ENCODE data around the gene EXOSC2.
"Not testable (repeated sequence)": the region's sequence is repeated elsewhere in the genome, so short reads cannot be mapped to it uniquely, and the experiment has no call there.

The EXOSC2 gene

GRCh38 chr9:130668196-130668595 is 25.4 kb upstream of the EXOSC2 start:
- DNase-seq (ENCODE audit: low spot score) = no peak

- DNase-seq (ENCODE audit: low spot score) = no peak
These were observed 24.9 kb upstream of the EXOSC2 start for GRCh38 chr9:130668659-130669058.

- DNase-seq (ENCODE audit: low spot score) = no peak
These were observed 23.6 kb upstream of the EXOSC2 start for GRCh38 chr9:130669965-130670364.

- no peak for DNase-seq (ENCODE audit: low spot score)
These were observed 22.9 kb upstream of the EXOSC2 start for GRCh38 chr9:130670644-130671043.

GRCh38 chr9:130672466-130672865 is 21.1 kb upstream of the EXOSC2 start:
- no peak for DNase-seq (ENCODE audit: low spot score)

GRCh38 chr9:130672933-130673615 is 20.5 kb upstream of the EXOSC2 start:
- no peak for DNase-seq (ENCODE audit: low spot score)

- DNase-seq (ENCODE audit: low spot score) = no peak
These were observed 18.2 kb upstream of the EXOSC2 start for GRCh38 chr9:130675396-130675795.

- no peak for DNase-seq (ENCODE audit: low spot score)
These were observed 16.3 kb upstream of the EXOSC2 start for GRCh38 chr9:130677252-130677651.

GRCh38 chr9:130680836-130681768 is 12.5 kb upstream of the EXOSC2 start:
- no peak for DNase-seq (ENCODE audit: low spot score)

- DNase-seq (ENCODE audit: low spot score) = no peak
These were observed 11.7 kb upstream of the EXOSC2 start for GRCh38 chr9:130681769-130682420.

- peak; percentile 82 for DNase-seq (ENCODE audit: low spot score)
These were observed 11.0 kb upstream of the EXOSC2 start for GRCh38 chr9:130682421-130683121.

- DNase-seq (ENCODE audit: low spot score) = no peak
These were observed 8.5 kb upstream of the EXOSC2 start for GRCh38 chr9:130685104-130685503.

- not testable (repeated sequence) for DNase-seq (ENCODE audit: low spot score)
These were observed 7.6 kb upstream of the EXOSC2 start for GRCh38 chr9:130685945-130686344.

GRCh38 chr9:130687615-130688014 is 6.0 kb upstream of the EXOSC2 start:
- no peak for DNase-seq (ENCODE audit: low spot score)

GRCh38 chr9:130688072-130688471 is 5.5 kb upstream of the EXOSC2 start:
- no peak for DNase-seq (ENCODE audit: low spot score)

- no peak for DNase-seq (ENCODE audit: low spot score)
These were observed 4.0 kb upstream of the EXOSC2 start for GRCh38 chr9:130689572-130689936.

- no peak for DNase-seq (ENCODE audit: low spot score)
These were observed 3.5 kb upstream of the EXOSC2 start for GRCh38 chr9:130689937-130690700.

GRCh38 chr9:130692321-130692720 is 1.3 kb upstream of the EXOSC2 start:
- no peak for DNase-seq (ENCODE audit: low spot score)

GRCh38 chr9:130693101-130693425 is 517 bp upstream of the EXOSC2 start:
- DNase-seq (ENCODE audit: low spot score) = no peak

- no peak for DNase-seq (ENCODE audit: low spot score)
These were observed 625 bp downstream of the EXOSC2 start for GRCh38 chr9:130694205-130694604.

- DNase-seq (ENCODE audit: low spot score) = no peak
These were observed 2.6 kb downstream of the EXOSC2 start for GRCh38 chr9:130696139-130696650.
